ENCODE results near the gene MSANTD2.

MSANTD2 gene

DNA sequence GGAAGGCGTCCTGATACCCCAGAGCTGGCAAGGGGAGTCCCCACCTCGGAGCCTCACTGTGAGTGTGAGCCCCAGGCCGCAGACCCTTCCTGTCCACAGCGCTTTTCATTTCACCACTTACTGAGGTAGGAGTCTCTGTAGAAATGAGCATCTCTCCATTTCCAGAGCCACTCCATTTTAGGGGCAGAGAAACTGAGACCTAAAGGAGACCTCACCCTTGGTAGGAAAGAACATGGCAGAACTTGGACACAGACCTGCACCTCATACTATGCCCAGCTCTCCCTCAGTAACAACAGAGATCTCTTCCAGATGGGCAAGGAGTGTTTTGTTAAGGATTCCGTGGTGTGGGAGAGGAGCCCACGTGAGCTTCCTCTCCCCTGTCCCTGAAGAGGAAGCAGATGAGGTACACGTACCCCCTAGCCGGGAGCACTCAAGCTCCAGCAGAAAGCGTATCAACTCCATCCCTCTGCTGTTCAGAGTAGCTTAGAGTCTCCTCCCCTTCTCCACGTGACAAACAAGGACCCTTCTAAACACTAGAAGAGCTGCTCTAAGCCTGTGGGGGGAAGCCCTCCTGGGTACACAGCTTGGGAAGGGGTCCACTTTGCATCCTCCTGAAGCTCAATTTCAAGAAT lies 47.6 kb downstream of the MSANTD2 start:
- DNase-seq = peak; percentile 19

DNA sequence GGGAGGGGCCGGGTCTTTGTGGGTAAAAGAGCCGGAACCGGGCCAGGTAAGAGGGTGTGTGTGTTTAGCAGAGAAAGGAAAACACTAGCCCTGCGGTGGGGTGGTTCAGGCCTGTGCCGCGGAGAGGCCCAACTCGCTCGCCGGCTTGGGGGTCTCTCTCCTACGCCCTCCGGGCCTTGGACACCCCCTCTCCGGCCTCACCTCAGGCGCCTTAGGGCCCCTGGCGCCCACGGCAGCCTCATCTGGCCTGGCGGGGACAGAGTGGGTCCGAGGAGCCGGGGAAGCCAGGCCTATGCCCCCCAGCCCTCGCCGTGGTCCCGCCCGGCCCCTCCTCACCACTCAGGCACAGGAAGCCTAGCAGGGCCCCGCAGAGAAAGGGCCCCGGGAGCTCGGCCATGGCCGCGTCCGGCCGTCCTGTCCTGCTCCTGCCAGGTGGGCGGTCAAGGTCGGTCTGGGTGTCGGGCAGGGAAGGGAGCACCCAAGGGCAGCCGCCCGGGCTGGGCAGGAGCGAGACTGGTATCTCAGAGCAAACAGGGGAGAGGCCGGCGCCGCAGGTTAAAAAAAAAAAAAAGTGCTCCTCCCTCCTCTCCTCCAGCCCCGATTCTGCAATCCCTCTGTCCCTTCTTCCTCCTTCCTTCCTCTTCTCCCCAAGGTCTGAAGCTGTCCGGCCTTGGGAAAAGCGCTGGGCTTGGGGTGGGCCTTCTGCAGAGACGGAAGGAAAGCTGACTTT lies 48.3 kb downstream of the MSANTD2 start, which contains the start of gene VSIG2:
TSS of gene VSIG2 (minus strand) at position 515 of the 730 bp plus-strand sequence. CDS start at position 397, 118 bp downstream.
- no peak for DNase-seq

DNA sequence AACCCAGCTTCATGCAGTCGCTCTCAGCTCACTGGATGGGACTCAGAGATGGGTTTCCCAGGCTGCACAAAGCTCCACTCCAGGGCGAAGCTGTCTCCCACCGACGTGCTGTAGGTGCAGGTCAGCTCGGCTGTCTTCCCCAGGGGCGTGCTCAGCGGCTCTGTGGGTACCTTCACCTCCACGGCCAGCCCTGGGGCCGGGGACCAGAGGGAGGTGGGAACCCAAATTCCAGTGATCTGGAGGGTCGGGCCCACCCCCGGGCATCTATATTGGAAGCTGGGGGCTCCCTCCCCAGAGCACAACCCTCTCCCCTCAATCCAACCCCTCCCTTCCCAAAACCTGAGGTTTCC lies 48.8 kb downstream of the MSANTD2 start:
- no peak for DNase-seq

DNA sequence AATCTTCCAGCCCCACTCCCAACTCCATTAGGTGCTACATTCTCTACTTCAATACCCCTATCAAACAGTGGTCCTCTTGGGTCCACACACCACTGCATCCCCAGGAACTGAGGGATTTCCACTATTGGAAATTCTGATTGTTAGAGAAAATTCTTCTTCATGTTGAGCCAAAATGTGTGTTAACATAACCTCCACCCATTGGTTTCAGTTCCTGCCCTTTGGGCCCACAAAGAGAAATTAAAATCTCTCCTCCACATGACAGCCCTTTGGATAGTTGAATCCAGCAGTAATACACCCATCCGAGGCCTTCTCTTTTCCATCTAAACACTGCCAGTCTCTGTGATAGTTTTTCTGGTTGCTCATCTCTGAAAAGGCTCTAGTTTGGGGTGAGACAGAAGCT lies 50.3 kb downstream of the MSANTD2 start:
- no peak for DNase-seq

DNA sequence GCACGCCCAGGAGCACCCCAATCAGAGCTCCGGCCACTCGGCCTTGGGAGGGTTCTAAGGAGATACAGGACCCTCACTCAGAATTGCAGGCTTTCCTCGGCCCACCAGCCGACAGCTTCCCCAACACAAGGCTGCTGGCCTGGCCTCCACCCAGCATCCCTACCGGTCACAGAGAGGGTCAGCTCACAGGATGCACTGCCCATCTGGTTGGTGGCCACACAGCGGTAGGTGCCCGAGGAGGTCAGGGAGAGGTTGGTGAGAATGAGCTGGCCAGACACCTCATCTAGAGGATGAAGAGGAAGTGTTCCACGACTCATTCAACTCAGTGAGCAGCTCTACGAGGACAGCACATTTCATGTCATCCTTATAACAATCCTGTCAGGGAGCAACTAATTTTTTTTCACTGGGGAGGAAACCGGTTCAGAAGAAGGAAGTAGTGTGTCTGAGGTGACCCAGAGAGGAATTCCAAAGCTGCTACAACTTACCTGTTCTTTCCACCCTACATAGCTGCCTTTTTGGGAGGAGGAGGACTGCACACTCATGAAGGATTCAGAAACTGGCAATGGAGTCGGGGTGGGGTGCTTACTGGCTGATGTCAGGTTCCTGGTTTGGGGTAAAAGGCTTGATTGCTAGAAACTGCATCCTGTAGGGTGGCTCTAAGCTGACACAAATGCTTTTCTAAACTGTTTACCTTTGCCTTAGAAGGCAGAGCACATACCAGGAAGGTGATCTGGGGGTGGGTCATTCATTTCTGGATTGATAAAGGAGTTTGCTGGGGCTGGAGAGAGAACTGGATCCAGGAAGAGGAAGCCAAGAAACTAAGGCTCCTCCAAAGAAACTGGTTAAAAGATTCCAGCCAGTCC lies 51.5 kb downstream of the MSANTD2 start:
- no peak for DNase-seq

DNA sequence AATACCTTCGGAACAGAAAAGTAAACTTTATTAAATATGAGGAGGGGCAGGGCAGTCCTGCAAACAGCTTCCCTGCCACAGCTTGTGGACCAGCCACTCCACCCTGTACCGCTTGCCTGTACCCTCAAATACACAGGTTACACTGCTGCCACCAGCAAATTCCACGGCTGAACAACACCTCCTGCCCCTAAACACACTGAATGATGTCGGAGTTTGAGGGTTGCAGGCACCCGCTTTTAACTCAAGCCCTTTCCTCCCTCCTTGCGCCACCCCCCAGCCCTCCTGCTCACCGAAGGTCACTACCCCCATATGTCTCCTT lies 52.1 kb downstream of the MSANTD2 start:
- DNase-seq = no peak

DNA sequence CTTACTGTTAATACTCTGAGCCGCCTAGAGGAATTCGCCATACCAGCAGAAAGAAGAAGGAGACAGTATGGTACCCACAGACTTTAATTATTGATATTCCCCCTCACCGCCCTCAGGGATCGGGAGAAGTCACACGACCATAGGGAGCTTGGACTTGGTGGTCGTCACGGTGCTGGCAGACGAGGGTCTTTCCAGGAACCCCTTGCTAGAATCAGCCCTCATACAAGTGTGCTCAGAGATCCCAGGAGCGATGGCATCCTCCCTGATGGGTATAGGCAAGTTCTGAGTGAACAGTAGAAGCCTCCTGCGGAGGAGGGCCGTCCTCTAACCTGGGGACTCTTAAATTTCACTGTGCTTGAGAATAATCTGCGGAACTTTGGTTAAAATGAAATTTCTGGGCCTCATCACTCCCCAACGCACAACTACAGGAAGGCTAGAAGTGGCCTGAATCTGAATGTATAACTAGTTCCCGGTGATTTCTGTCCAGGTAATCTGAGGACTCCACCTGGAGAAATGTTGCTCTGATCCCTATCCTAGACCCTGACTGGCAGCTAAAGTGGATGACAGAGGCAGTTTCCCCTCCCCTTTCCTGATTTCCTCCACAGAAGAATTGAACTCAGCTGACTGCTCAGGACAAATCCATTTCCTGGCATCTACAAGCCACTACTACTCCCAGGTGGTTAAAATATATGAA lies 52.7 kb downstream of the MSANTD2 start:
- DNase-seq = no peak

DNA sequence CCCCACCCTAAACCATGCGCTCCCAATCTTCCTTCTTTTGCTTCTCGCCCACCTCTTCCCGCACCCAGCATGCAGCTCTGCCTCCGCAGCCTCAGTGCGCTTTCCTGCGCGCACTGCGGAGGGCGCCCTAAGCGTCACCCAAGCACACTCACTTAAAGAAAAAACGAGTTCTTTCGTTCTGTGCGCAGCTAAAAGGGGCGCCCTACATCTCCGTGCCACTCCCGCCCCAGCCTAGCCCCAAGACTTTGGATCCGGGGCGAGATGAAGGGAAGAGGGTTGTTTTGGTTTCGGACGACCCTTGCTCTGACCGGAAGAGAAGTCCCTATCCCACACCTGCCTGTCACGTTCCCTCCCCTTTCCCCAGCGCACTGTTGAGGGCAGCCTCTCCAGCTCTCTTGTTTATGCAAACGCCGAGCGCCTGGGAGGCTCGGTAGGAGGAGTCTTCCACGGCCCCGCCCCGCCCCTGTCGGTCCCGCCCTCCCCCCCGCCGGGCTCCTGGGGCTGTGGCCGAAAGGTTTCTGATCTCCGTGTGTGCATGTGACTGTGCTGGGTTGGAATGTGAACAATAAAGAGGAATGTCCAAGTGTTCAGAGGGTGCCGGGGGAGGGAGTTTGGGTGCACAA lies 53.5 kb downstream of the MSANTD2 start:
- no peak for DNase-seq

DNA sequence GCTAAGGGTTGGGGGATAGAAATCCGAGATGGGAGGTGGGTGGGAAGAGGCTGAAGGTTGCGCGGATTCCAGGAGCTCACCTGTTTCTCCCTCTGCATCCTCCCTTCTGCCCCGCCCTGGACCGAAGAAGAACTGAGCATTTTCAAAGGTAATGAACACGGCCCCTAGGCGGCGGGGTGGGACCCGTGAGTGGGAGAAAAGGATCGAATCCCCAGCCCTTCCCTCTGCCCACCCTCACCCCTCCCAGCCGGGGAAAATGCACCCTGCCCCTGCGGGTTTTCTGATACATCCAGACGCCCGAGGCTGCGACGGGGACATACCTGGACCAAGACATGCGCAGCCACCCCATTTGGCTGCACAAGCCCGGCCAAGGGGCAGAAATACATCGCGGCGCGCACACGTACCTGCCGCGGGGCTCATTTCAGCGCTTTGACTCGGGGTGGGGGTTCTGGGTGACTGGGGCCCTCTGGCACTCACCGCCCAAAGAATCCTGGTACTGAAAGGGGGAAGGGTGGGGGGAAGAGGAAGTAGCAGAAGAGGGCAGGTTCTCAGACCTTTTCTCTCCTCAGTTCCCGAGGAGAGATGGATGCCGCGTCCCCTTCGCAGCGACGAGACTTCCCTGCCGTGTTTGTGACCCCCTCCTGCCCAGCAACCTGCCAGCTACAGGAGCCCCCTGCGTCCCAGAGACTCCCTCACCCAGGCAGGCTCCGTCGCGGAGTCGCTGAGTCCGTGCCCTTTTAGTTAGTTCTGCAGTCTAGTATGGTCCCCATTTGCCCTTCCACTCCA lies 54.2 kb downstream of the MSANTD2 start:
- DNase-seq = no peak

DNA sequence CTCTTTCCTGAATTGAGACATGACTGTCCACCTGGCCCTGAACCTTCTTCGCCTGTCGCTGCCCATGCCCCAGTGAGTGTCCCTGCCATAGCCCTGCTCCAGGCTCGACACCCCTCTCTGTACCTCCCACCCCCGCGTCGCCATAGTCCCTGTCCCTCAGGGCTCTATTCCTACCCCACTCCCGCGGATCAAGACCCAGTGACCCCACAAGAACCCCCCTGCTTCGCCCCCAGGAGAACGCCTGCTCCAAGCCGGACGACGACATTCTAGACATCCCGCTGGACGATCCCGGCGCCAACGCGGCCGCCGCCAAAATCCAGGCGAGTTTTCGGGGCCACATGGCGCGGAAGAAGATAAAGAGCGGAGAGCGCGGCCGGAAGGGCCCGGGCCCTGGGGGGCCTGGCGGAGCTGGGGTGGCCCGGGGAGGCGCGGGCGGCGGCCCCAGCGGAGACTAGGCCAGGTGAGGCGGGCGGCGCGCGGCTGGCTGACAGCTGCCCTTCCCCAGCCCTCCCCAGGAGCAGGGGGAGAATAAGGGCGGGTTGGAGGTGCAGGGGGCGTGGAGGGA lies 54.9 kb downstream of the MSANTD2 start:
- DNase-seq = no peak

DNA sequence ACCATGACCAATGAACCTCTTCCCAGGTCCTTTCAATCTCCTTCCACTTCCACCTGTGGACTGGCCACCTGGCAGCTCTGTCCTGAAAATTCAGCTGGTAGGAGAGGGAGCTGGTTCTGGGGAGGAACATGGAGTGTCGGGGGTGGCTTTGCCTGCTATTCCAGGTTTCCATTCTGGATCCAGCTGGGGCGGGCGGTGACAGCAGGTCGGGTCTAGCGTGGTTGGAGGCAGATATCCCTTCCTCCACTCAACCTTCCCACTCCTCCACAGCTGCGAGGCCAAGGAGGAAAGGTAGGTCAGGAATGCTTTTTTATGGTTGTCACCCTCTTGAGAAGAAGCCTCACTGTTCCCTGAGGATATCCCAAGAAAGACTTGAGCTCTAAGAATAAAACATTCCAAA lies 57.2 kb downstream of the MSANTD2 start:
- DNase-seq = no peak

DNA sequence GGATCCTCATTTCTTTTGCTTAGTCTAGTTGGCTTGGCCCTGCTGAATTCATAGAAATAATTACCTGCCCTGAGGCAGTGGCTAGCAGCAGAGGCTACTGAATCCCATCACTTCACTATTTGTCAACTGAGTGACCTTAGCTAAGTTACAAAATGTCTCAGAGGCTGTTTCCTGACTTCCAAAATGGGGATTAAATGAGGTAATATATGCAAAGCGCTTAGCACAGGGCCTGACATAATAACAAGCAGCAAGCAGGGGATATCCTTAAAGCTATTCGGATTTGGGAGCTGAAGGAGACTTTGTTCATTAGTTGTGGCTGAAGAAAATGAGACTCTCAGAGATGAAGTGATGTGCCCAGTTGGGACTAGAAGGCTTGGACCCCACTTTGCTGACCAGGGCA lies 57.7 kb downstream of the MSANTD2 start:
- DNase-seq = no peak

DNA sequence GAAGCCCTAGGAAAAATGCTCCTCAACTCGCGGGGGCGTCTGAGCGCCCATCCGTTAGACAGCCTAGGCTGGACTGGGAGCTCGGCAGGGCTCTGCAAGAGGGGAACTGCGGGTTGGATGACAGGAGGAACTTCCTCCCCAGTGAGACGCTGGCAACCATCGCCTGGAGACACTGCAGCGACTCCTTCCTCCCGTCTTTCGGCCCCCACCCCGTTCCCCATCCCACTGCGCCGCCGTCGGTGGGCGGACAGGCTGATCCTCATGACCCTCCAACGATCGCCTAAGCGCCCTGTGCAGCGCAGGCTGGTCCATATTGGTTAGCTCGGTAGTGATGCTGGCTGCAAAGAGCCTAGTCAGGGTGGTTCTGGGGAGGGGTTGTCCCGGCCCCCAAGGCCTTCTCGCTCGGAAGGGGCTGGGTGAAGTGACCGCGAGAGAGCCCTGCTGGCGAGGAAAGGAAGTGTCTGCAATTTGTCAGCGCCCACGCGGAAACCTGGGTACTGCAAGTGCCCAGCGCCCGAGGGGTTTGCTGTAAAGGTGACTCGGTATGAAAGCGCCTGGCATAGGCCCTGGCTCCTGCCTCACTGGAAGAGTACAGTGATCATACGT lies 59.8 kb downstream of the MSANTD2 start:
- DNase-seq = peak; percentile 57

DNA sequence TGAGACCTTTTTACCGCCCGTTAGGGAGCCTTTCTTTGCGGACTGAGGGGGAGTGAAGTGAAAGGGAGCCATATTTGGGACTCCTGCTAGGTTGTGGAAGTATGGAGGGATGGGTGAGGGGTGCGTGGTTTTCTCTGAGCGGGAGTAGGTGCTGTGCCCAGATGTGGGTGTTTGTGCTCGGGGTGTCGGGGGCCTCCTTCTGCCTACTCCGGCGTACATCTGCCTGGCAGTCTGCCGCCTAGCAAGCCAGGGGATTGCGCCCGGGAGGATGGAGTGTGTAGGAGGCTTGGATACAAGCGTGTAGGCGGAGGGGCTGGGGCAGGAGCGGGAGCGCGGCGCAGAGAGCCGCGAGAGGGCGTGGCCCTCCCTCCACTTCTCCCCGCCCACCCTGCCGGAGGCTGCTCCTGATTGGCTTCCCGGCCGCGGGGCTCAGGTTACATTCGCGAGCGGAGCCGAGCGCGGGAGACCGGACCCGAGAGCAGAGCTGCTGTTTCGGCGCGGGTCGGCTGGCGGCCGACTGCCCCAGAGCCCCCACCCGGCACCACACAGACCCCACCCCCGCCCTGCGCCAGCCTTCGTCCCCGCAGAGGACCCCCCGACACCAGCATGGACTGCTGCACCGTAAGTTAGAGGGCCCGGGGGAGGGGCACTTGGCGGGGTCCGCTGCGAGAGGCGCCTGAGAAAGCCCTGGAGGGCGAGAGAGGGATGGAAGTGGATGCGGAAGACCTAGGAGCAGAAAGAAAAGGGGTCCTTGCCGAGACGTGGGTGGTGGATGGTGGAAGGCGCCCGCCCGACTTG lies 60.5 kb downstream of the MSANTD2 start, which contains the start of gene NRGN:
TSS of gene NRGN (plus strand) at position 464 of the 798 bp plus-strand sequence. CDS start at position 607, 143 bp downstream.
- DNase-seq = peak; percentile 94

DNA sequence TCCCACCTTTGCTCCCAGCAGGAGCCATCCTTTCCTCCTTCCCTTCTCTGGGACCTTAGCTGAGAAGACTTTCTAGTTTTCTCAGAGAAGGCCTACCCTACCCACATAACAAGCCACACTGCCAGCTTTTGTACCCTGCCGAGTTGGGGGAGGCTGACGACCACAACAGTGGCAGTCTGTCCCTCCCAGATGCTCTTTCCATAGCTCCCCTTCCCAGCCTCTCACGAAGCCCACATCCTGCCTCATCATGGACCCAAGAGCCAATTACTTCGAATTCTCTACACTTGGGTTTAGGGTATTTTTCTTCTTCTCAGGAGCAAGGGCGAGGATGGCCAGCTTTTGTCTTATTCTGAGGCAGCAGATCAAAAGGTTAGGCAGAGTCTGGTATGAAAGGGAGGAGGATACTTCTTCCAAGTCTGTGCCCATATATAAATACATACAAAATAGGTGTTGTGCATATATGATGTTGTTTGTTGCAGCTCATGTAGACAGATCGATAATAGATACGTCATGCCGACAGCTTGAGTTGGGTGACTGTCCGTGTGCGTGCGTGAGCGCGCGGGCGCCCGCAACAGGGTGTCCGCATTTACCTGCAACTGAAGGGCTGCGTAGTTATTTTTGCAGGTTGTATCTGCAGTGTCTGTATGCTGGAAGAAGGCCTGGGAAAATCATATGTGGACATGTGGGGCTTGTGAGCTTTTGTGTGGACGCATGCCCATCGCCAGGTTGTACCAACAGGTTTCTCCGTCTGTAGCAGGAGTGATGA lies 61.3 kb downstream of the MSANTD2 start:
- DNase-seq = no peak

DNA sequence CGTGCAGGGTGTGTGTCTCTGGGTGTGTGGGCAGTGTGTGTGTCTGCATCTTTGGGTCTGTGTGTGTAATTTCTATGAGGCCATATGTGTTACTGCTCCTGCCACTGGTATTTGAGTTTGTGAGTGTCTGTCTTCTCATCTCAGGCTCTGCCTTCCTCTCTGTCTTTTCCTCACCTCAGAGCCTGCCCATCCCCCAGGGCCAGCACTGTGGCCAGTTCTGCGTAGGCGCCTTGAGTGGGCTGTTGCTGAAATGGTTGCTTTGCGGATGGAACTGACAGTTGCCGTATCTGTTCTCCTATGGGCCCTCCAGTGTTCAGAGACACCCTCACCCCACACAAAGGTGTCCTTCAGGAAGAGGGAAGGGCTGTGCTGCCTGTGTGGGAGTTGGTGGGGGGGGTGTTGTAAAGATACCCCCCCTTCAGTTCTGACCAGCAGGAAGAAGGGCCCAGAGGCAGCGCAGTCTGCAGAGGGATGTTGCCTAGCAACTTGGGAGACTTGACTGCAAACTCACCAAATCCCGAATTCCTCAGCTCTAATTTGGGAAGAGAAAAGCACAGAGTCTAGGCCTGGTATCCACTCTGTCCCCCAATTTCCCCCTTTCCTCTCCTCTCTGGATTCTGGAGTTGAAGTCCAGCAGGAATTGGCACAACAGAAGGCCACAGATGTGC lies 62.4 kb downstream of the MSANTD2 start:
- DNase-seq = no peak

DNA sequence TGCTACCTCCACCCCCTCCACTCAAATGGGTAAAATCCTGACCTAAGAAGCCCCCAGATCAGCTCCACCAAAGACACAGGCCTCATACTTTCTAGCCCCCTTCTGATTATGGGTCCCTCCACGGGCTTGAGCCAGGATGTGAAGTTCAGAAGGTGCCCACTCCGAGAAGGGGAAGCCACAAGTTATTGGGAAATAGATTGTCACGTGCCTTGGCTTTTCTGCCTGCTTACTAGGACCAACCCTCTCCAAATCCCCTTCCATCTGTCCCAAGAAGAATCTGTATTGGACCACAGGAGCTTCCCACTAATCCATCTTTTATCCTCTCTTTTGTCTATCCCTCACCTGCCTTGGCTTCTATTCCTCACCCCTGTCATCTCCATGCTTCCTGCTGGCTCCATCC lies 63.5 kb downstream of the MSANTD2 start:
- DNase-seq = peak; percentile 74

DNA sequence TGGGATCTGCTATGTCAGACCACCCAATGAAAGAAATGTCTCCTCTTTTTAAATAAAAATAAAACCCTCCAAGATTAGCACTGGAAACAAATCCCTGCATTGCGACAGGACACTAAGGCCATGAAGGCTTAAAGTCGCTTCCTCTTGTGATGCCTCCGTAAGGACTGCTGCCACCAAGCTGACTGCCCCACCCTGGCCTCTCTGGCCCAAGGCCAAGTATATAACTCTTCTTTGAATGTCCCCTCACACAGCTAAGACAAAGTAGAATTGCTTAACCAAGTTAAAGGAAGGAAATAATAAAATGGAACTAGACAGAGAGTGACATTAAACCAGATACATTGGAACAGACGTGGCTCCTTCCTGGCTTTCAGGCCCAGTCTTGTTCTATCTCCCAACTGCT lies 68.0 kb downstream of the MSANTD2 start:
- no peak for DNase-seq

DNA sequence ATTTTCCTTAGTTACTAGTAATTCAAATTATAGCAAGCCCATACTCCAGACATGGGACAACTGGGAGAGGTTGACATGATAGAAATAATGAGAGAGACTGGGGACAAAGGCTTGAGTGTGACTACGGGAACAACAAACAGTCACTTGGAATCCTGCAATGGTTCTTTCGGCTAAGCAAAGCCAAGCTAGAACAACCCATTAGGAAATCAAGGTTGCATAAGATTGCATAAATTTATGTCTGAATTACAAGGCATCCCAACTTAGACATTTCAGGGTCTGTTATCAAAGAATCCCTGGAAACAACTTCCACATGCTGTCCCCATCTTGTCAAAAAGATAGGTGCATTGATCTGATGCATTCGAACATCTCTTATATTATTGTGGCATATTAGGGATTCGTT lies 70.6 kb downstream of the MSANTD2 start:
- DNase-seq = no peak

Data from NCI-H82 (cell line).